Stomach (tissue), 4 donors: Measurements from ENCODE around the gene YBX1.

Experiments used
- EP300 ChIP-seq: sonication (generic); formaldehyde crosslinking; IDR thresholded peaks from one replicate; pipeline ENCODE4 v1.6.1; 2017; ENCODE audit warnings: antibody characterized with exemption
- POLR2A ChIP-seq, 4 donors: fragments of 450-650 bp; IDR thresholded peaks; one replicate each; pipeline ENCODE4 v1.6.1; 2016; ENCODE audit warnings: antibody characterized with exemption in 4 of 4, control low read depth in 2 of 4, mild to moderate bottlenecking in 1 of 4, moderate library complexity in 1 of 4
- TF ChIP-seq, protein P1 (sequence below), 7 experiments: fragments of 450-650 bp in 4 of 7; fragments of 200-600 bp in 3 of 7; sonication (generic) in 3 of 7; IDR thresholded peaks; one replicate each; pipeline ENCODE4 v1.5.1; 2016 to 2019; ENCODE audit warnings: antibody characterized with exemption in 7 of 7, control low read depth in 2 of 7, mild to moderate bottlenecking in 1 of 7

DNA sequence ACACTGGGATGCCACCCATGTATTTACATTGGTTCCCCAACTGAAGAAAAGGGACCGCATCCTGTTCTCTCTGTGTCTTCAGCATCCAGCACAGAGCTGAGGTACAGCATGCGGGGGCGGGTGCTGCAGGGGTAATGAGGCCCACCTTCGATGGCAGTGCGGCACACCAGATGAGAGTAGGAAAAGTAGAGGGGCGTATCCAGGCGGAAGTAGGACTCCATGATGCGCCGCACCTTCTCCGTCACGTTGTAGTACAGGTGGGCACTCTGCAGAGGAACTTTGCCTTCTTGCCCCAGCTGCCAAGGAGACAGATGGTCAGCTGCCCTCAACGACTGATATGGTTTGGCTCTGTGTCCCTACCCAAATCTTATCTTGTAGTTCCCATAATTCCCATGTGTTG lies 67.8 kb downstream of the YBX1 start:
- TF ChIP-seq, protein P1, sequence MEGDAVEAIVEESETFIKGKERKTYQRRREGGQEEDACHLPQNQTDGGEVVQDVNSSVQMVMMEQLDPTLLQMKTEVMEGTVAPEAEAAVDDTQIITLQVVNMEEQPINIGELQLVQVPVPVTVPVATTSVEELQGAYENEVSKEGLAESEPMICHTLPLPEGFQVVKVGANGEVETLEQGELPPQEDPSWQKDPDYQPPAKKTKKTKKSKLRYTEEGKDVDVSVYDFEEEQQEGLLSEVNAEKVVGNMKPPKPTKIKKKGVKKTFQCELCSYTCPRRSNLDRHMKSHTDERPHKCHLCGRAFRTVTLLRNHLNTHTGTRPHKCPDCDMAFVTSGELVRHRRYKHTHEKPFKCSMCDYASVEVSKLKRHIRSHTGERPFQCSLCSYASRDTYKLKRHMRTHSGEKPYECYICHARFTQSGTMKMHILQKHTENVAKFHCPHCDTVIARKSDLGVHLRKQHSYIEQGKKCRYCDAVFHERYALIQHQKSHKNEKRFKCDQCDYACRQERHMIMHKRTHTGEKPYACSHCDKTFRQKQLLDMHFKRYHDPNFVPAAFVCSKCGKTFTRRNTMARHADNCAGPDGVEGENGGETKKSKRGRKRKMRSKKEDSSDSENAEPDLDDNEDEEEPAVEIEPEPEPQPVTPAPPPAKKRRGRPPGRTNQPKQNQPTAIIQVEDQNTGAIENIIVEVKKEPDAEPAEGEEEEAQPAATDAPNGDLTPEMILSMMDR (IDR thresholded peaks at IDR 0.05): no peak
- TF ChIP-seq POLR2A (IDR thresholded peaks at IDR 0.05) (no peak), EP300 (no peak)
